GM10266 (cell line): ENCODE measurements around the gene MTM1.

Source experiments
- DNase-seq: peaks from one replicate; pipeline ENCODE4 v3.0.0; 2012; ENCODE audit errors: extremely low spot score
- TF ChIP-seq, protein P1 (sequence below): IDR thresholded peaks from 2 replicates; pipeline ENCODE4 v1.5.1; 2012; ENCODE audit warnings: mild to moderate bottlenecking, low read depth; ENCODE audit not compliant: control insufficient read depth, insufficient read depth; ENCODE audit errors: missing control alignments

Gene MTM1

DNA sequence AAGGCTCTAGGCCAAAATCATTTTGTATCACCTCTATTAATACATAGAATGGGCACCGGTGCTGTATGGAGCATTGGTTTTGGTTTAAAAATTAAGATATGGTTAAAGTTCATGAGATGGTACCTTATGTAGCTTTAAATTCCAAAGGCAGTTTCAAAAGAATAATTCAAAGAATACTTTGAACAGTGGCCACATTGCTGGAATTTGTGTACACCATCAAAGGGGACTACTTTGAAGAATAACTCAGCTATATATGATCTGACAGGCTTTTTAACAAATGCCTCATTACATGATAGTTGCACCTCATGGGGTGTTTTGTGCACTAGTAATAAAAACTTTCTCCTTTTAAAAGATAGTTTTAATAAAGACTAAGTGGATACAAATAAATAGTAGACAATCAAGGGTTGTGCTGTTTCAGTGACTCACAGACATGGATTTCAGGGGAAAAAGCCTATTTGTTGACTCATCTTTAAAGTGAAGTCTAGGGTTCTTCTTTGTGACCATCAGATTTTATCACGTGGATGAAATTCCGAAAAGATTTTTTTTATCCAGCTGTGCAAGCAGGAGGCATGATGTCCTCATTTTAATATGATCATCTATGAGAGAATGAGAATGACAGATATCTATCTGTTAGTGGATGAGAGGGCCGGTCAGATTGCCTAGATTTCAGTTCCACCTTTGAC is 12.8 kb downstream of the MTM1 start:
- DNase-seq = no peak
- TF ChIP-seq, protein P1, sequence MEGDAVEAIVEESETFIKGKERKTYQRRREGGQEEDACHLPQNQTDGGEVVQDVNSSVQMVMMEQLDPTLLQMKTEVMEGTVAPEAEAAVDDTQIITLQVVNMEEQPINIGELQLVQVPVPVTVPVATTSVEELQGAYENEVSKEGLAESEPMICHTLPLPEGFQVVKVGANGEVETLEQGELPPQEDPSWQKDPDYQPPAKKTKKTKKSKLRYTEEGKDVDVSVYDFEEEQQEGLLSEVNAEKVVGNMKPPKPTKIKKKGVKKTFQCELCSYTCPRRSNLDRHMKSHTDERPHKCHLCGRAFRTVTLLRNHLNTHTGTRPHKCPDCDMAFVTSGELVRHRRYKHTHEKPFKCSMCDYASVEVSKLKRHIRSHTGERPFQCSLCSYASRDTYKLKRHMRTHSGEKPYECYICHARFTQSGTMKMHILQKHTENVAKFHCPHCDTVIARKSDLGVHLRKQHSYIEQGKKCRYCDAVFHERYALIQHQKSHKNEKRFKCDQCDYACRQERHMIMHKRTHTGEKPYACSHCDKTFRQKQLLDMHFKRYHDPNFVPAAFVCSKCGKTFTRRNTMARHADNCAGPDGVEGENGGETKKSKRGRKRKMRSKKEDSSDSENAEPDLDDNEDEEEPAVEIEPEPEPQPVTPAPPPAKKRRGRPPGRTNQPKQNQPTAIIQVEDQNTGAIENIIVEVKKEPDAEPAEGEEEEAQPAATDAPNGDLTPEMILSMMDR = no peak

DNA sequence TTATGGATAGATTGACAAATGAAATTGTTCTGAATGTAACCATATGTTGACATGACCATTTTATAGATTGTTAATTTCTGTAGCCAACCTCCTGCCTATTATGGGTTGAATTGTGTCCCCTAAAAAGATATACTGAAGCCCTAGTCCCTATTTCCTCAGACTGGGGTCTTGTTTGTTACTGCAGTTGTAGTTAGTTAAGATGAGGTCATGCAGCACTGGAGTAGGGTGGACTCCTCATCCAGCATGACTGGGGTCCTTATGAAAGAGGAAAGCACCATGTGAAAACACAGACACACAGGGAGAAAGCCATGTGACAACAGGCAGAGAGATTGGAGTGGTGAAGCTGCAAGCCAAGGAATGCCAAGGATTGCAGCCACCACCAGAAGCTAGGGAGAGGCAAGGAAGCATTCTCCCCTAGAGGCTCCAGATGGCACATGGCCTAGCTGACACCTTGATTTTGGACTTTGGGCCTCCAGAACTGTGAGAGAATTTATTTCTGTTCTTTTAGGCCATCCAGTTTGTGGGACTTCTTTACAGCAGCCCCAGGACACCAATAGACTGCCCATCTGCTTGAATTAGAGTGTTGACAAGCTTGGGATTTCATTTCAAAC is 14.0 kb downstream of the MTM1 start:
- TF ChIP-seq, protein P1 = no peak
- DNase-seq = no peak

DNA sequence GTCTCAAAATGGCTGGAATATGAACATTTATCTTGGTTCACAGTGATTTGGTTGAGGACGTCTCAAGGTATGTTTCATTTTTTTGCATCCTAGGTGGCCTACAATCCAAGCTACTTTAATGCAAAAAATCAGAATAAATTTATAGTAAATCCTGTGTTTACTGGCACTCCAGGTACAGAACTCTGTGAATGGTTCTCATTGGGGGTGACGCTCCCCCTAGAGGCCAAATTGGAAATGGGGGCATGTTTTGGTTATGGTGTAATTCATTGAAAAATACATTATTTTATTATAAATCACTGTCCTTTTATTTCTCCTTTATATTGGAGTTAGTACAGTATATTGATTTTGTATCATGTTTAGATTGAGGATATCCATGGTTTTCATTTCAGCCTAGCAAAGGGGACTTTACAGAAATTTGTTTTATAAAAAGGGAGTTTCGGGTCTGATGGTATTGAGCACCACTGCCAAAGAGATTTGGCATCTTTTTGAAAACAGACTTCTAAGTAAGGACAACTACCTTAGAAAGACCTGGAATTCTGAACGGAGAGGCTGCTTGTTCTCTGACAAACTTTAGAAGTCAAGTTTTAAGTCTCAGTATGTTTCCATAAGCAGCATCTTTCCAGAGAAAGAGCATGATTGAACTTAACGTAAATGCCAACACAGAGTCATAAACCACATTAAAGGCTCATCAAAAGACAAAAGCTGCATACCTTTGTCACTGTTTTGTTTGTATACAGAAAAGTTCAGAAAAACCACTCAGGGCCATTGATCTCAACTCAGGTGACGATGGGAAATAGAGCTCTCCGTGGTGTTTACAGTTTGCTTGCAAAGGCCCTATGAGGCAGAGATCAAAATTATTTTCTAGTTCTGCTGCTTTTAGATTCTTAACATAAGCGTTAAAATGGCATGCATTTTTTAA is 19.4 kb downstream of the MTM1 start:
- peak; percentile 16 for DNase-seq
- TF ChIP-seq, protein P1 = peak; percentile 52

DNA sequence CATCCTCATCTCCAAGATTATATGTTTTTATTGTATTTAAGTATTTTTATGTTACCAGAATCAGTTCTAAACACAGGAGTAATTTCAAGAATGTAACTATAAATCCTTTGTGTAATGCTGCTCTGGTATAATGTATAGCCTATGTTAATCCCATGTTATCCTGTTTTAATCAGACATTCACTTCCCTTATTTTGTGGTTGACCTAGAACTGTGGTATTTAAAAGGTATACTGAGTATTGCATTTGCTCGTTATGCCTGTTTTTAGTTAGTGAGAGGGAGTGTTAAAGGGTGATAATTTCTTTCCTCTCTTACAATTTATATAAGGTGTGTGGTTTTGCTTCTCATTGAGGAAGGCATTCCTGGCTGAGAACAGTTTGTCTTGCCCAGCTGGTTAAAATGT is 26.2 kb downstream of the MTM1 start:
- TF ChIP-seq, protein P1 = no peak
- DNase-seq = no peak

DNA sequence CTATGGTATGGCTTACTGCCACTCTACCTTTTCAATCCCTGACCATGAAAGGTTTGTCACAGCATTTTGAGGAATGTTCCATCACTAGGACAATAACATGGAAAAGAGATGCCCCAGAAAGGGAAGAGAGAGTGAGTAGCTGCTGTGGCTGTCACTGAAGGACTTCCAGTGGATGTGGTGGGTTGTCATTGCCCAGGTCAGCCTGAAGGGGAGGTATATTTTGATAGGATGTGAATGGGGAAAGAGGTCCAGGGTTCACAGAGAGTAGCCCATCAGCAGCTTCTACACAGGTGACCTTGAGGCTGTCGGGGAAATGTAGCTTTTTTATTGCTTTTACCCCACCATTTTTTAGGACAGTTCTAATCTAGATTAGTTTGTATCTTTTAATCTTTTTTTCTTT is 30.8 kb downstream of the MTM1 start:
- TF ChIP-seq, protein P1 = no peak
- DNase-seq = no peak

DNA sequence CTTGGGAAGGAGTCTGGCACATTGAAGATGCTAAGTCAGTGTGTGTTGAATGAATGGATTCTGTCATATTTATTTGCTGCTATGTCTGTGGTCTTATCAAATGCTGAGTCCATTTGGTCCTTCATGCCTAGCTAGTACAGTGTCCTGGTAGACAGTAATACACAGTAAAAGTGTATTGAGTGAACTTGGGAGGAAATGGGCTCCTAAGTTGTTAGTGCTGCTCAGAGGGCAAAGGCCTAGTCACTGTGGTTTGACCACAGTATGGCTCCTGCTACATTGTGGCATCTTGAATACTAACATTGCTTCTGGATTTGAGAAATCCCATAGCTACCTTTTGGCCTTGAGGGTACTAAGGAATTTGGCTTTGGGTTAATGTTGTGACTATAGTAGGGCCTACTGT is 33.9 kb downstream of the MTM1 start:
- TF ChIP-seq, protein P1 = no peak
- DNase-seq = no peak
